ENCODE data around the gene CTIF.
"Not testable (repeated sequence)": the region's sequence is repeated elsewhere in the genome, so short reads cannot be mapped to it uniquely, and the experiment has no call there.

The CTIF gene

GRCh38 chr18:48538531-48539405, at the start of gene CTIF:
Gene CTIF (plus strand): TSS chr18:48539031. CDS start chr18:48619566, 80,535 bp downstream.
- peak; percentile 29 for DNase-seq (ENCODE audit: low read depth)

- no peak for DNase-seq (ENCODE audit: low read depth)
Measured at GRCh38 chr18:48490641-48491293, 48.1 kb upstream of the CTIF start.

- no peak for DNase-seq (ENCODE audit: low read depth)
Measured at GRCh38 chr18:48492880-48493279, 46.0 kb upstream of the CTIF start.

GRCh38 chr18:48493434-48494230, 45.2 kb upstream of the CTIF start:
- no peak for DNase-seq (ENCODE audit: low read depth)

GRCh38 chr18:48497863-48498262, 41.0 kb upstream of the CTIF start:
- DNase-seq (ENCODE audit: low read depth) = no peak

- no peak for DNase-seq (ENCODE audit: low read depth)
Measured at GRCh38 chr18:48500517-48500916, 38.3 kb upstream of the CTIF start.

GRCh38 chr18:48502906-48503305, 35.9 kb upstream of the CTIF start:
- DNase-seq (ENCODE audit: low read depth) = no peak

- DNase-seq (ENCODE audit: low read depth) = no peak
Measured at GRCh38 chr18:48504819-48505218, 34.0 kb upstream of the CTIF start.

- not testable (repeated sequence) for DNase-seq (ENCODE audit: low read depth)
Measured at GRCh38 chr18:48506983-48507568, 31.8 kb upstream of the CTIF start.

GRCh38 chr18:48512498-48512897, 26.3 kb upstream of the CTIF start:
- not testable (repeated sequence) for DNase-seq (ENCODE audit: low read depth)

GRCh38 chr18:48514786-48515185, 24.0 kb upstream of the CTIF start:
- no peak for DNase-seq (ENCODE audit: low read depth)

GRCh38 chr18:48517048-48517447, 21.8 kb upstream of the CTIF start:
- no peak for DNase-seq (ENCODE audit: low read depth)

GRCh38 chr18:48519431-48520100, 19.3 kb upstream of the CTIF start:
- no peak for DNase-seq (ENCODE audit: low read depth)

GRCh38 chr18:48521723-48522122, 17.1 kb upstream of the CTIF start:
- no peak for DNase-seq (ENCODE audit: low read depth)

GRCh38 chr18:48525671-48526070, 13.2 kb upstream of the CTIF start:
- DNase-seq (ENCODE audit: low read depth) = no peak

GRCh38 chr18:48527461-48527860, 11.4 kb upstream of the CTIF start:
- DNase-seq (ENCODE audit: low read depth) = no peak

GRCh38 chr18:48528861-48529260, 10.0 kb upstream of the CTIF start:
- DNase-seq (ENCODE audit: low read depth) = no peak

- no peak for DNase-seq (ENCODE audit: low read depth)
Measured at GRCh38 chr18:48529796-48530195, 9.0 kb upstream of the CTIF start.

GRCh38 chr18:48530399-48531081, 8.3 kb upstream of the CTIF start:
- no peak for DNase-seq (ENCODE audit: low read depth)

- DNase-seq (ENCODE audit: low read depth) = no peak
Measured at GRCh38 chr18:48531082-48531403, 7.8 kb upstream of the CTIF start.

- no peak for DNase-seq (ENCODE audit: low read depth)
Measured at GRCh38 chr18:48531908-48532307, 6.9 kb upstream of the CTIF start.
